PC-9 (cell line): ENCODE data around the gene C15orf62. TPM values are rescaled to one million over a fixed set of nuclear protein-coding genes. Genes with fewer than 3 reads are reported as not detected.

Source experiments
- BruUV-seq: library from RNA; stranded (reverse); fragments of 400-500 nt; replicated peaks from 2 replicates; lab custom pipeline; 2021; lab: Mats Ljungman, UMichigan
- CTCF ChIA-PET: fragments of 300-600 bp; sonication (Branson Sonifier 250); formaldehyde crosslinking; loops from one replicate; lab custom pipeline; 2022; ENCODE audit warnings: antibody characterized with exemption; lab: Charles Lee
- POLR2A ChIA-PET: fragments of 300-600 bp; sonication (Branson Sonifier 250); formaldehyde crosslinking; loops from one replicate; lab custom pipeline; 2022; ENCODE audit warnings: antibody characterized with exemption; ENCODE audit not compliant: unreplicated experiment; lab: Charles Lee
- DNase-seq, 2 experiments: peaks; one replicate each; pipeline versions ENCODE4 v3.0.0 to v3.0.0-alpha.2; 2015 to 2022; ENCODE audit warnings: mixed read lengths in 1 of 2
- H2AFZ ChIP-seq: fragments of 200-600 bp; sonication (generic); 2 replicates; pipeline ENCODE4 v1.8.1; 2017; ENCODE audit warnings: antibody characterized with exemption
- H3F3A ChIP-seq: fragments of 200-600 bp; sonication (generic); 2 replicates; pipeline ENCODE4 v1.8.1; 2017; ENCODE audit warnings: antibody characterized with exemption, mild to moderate bottlenecking, low read depth; ENCODE audit not compliant: insufficient read depth
- H3K27ac ChIP-seq: fragments of 200-600 bp; sonication (generic); 2 replicates; pipeline ENCODE4 v1.6.1; 2016; ENCODE audit warnings: mixed run types
- H3K27me3 ChIP-seq: fragments of 200-600 bp; sonication (generic); 2 replicates; pipeline ENCODE4 v1.6.1; 2016; ENCODE audit warnings: low read depth, mixed run types; ENCODE audit not compliant: insufficient read depth
- H3K36me3 ChIP-seq: fragments of 200-600 bp; sonication (generic); 2 replicates; pipeline ENCODE4 v1.6.1; 2016; ENCODE audit warnings: low read depth, mixed run types
- H3K4me1 ChIP-seq: fragments of 200-600 bp; sonication (generic); replicated peaks from 2 replicates; pipeline ENCODE4 v1.6.1; 2016; ENCODE audit warnings: mixed run types; ENCODE audit not compliant: insufficient read depth
- H3K4me2 ChIP-seq: fragments of 200-600 bp; sonication (generic); 2 replicates; pipeline ENCODE4 v1.6.1; 2017; ENCODE audit warnings: mixed run types
- H3K4me3 ChIP-seq: fragments of 200-600 bp; sonication (generic); 2 replicates; pipeline ENCODE4 v1.6.1; 2016; ENCODE audit warnings: mixed run types
- H3K79me2 ChIP-seq: fragments of 200-600 bp; sonication (generic); 2 replicates; pipeline ENCODE4 v1.6.1; 2017; ENCODE audit warnings: low read depth, mixed run types
- H3K9me2 ChIP-seq: fragments of 200-600 bp; sonication (generic); 2 replicates; pipeline ENCODE4 v1.8.1; 2017; ENCODE audit warnings: mild to moderate bottlenecking; ENCODE audit not compliant: insufficient read depth
- H3K9me3 ChIP-seq: fragments of 200-600 bp; sonication (generic); 2 replicates; pipeline ENCODE4 v1.8.1; 2016; ENCODE audit warnings: low read depth; ENCODE audit not compliant: insufficient read depth
- H4K20me1 ChIP-seq: fragments of 200-600 bp; sonication (generic); 2 replicates; pipeline ENCODE4 v1.8.1; 2017; ENCODE audit not compliant: insufficient read depth
- EZH2 ChIP-seq: fragments of 200-600 bp; sonication (generic); IDR thresholded peaks from 2 replicates; pipeline ENCODE4 v1.8.0; 2017; ENCODE audit warnings: antibody characterized with exemption, low read depth
- intact Hi-C: fragments of 100-400 bp; cut with micrococcal nuclease; formaldehyde crosslinking; loops from one replicate; pipeline ENCODE4 v1.10.0; 2022; ENCODE audit not compliant: unreplicated experiment
- total RNA-seq: library from RNA; stranded (reverse); gene quantifications from 2 replicates; pipeline ENCODE4 v1.2.3, GENCODE V29; 2021
- TF ChIP-seq, protein P1 (sequence below): fragments of 200-600 bp; sonication (generic); conservative IDR thresholded peaks from 2 replicates; pipeline ENCODE4 v1.6.1; 2017; ENCODE audit warnings: mixed run types, antibody characterized with exemption, mild to moderate bottlenecking, moderate library complexity

The C15orf62 gene
- total RNA-seq, 1 experiment from 2014 or later: 0.33 TPM

- H3K4me1 ChIP-seq: peaks cover 9% of the 10 kb centered on the region; the same call in 1 of the 2 replicates
- H3K4me3 ChIP-seq: peak overlapping the region; percentile 99
- no peaks in the 10 kb centered on the region for H3K9me2 ChIP-seq
- peak overlapping the region; percentile 100 for H3K4me2 ChIP-seq
- no peaks in the 10 kb centered on the region for H3K9me3 ChIP-seq
- intact Hi-C loops: loop anchor here (1.0 to 2.0 kb wide), 4 partner anchors 13 to 37 kb away; partner anchors contain the start of gene C15orf62
- no peak for DNase-seq
- H2AFZ ChIP-seq: peak overlapping the region; percentile 100
- peaks cover 4% of the 10 kb centered on the region; the same call in 1 of the 2 replicates for H3F3A ChIP-seq
- BruUV-seq: TSS peak; percentile 46
- TF ChIP-seq, protein P1, sequence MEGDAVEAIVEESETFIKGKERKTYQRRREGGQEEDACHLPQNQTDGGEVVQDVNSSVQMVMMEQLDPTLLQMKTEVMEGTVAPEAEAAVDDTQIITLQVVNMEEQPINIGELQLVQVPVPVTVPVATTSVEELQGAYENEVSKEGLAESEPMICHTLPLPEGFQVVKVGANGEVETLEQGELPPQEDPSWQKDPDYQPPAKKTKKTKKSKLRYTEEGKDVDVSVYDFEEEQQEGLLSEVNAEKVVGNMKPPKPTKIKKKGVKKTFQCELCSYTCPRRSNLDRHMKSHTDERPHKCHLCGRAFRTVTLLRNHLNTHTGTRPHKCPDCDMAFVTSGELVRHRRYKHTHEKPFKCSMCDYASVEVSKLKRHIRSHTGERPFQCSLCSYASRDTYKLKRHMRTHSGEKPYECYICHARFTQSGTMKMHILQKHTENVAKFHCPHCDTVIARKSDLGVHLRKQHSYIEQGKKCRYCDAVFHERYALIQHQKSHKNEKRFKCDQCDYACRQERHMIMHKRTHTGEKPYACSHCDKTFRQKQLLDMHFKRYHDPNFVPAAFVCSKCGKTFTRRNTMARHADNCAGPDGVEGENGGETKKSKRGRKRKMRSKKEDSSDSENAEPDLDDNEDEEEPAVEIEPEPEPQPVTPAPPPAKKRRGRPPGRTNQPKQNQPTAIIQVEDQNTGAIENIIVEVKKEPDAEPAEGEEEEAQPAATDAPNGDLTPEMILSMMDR: no peak
- no peak for TF ChIP-seq EZH2
- ChIA-PET POLR2A (interaction anchor here (0.5 to 0.9 kb wide), 5 partner anchors 10 to 1316 kb away, joined by 4 to 11 read pairs (median 5); no protein-coding TSS in a partner anchor), CTCF (interaction anchor here (0.6 kb wide), 1 partner anchor 51 kb away, joined by 8 read pairs; no protein-coding TSS in a partner anchor)
- peaks cover 19% of the 10 kb centered on the region for H3K79me2 ChIP-seq
- H3K27ac ChIP-seq: peak overlapping the region; percentile 72
- H3K27me3 ChIP-seq: no peaks in the 10 kb centered on the region
- H3K36me3 ChIP-seq: no peaks in the 10 kb centered on the region
- H4K20me1 ChIP-seq: no peaks in the 10 kb centered on the region
These were observed 36.9 kb downstream of the C15orf62 start for GRCh38 chr15:40806672-40807027.

- no peak for TF ChIP-seq EZH2
- TF ChIP-seq, protein P1: no peak
- Histone ChIP-seq H3K4me1 (peaks cover 9% of the 10 kb centered on the region; the same call in 1 of the 2 replicates), H3K27me3 (no peaks in the 10 kb centered on the region), H4K20me1 (no peaks in the 10 kb centered on the region), H2AFZ (peak within 1 kb of the TSS; percentile 100), H3K4me3 (peak within 1 kb of the TSS; percentile 99), H3K36me3 (no peaks in the 10 kb centered on the region), H3K9me2 (no peaks in the 10 kb centered on the region), H3K4me2 (peak within 1 kb of the TSS; percentile 100), H3K9me3 (no peaks in the 10 kb centered on the region), H3K27ac (peak within 1 kb of the TSS; percentile 72), H3F3A (peaks cover 4% of the 10 kb centered on the region; the same call in 1 of the 2 replicates), H3K79me2 (peaks cover 19% of the 10 kb centered on the region)
- intact Hi-C loops: loop anchor here (1.0 to 2.0 kb wide), 4 partner anchors 14 to 38 kb away; partner anchors contain the start of gene C15orf62
- POLR2A ChIA-PET: interaction anchor here (0.5 to 0.9 kb wide), 6 partner anchors 11 to 1316 kb away, joined by 4 to 11 read pairs (median 6); no protein-coding TSS in a partner anchor
- DNase-seq: peak; percentile 91 to 93
- BruUV-seq: no TSS peak
- CTCF ChIA-PET: interaction anchor here (0.6 kb wide), 1 partner anchor 50 kb away, joined by 8 read pairs; no protein-coding TSS in a partner anchor
These were observed 37.5 kb downstream of the C15orf62 start, which contains the start of the genes DNAJC17 and ZFYVE19 for GRCh38 chr15:40807028-40807887. DNAJC17 (minus strand) TSS chr15:40807473; CDS start chr15:40807446, 27 bp downstream. ZFYVE19 (plus strand) TSS chr15:40807089; CDS start chr15:40807590, 501 bp downstream.

GRCh38 chr15:40807888-40808461 lies 38.2 kb downstream of the C15orf62 start:
- no peak for DNase-seq
- H3K9me2 ChIP-seq: no peaks in the 10 kb centered on the region
- H3K9me3 ChIP-seq: no peaks in the 10 kb centered on the region
- intact Hi-C loops: loop anchor here (1.0 to 2.0 kb wide), 4 partner anchors 15 to 39 kb away; partner anchors contain the start of gene C15orf62
- peaks cover 19% of the 10 kb centered on the region for H3K79me2 ChIP-seq
- POLR2A ChIA-PET: interaction anchor here (0.5 to 0.7 kb wide), 4 partner anchors 20 to 1230 kb away, joined by 4 to 10 read pairs (median 6); partner anchors contain the start of gene C15orf62
- H3K27me3 ChIP-seq: no peaks in the 10 kb centered on the region
- BruUV-seq: no TSS peak
- peak overlapping the region; percentile 99 for H3K4me3 ChIP-seq
- peaks cover 9% of the 10 kb centered on the region; the same call in 1 of the 2 replicates for H3K4me1 ChIP-seq
- CTCF ChIA-PET: no interaction called here
- peak overlapping the region; percentile 84 for H3K4me2 ChIP-seq
- H3K27ac ChIP-seq: peak overlapping the region; percentile 60
- H3K36me3 ChIP-seq: no peaks in the 10 kb centered on the region
- H4K20me1 ChIP-seq: no peaks in the 10 kb centered on the region
- TF ChIP-seq, protein P1: no peak
- no peak for TF ChIP-seq EZH2
- H3F3A ChIP-seq: peaks cover 4% of the 10 kb centered on the region; the same call in 1 of the 2 replicates
- 0 out of 2 replicates have a peak overlapping the region, but pooled peaks have one; percentile 60 for H2AFZ ChIP-seq
